ENCODE measurements around the gene STIP1.
A peak's percentile ranks its signal among the peaks of the same experiment; 100 is the strongest.

DNA sequence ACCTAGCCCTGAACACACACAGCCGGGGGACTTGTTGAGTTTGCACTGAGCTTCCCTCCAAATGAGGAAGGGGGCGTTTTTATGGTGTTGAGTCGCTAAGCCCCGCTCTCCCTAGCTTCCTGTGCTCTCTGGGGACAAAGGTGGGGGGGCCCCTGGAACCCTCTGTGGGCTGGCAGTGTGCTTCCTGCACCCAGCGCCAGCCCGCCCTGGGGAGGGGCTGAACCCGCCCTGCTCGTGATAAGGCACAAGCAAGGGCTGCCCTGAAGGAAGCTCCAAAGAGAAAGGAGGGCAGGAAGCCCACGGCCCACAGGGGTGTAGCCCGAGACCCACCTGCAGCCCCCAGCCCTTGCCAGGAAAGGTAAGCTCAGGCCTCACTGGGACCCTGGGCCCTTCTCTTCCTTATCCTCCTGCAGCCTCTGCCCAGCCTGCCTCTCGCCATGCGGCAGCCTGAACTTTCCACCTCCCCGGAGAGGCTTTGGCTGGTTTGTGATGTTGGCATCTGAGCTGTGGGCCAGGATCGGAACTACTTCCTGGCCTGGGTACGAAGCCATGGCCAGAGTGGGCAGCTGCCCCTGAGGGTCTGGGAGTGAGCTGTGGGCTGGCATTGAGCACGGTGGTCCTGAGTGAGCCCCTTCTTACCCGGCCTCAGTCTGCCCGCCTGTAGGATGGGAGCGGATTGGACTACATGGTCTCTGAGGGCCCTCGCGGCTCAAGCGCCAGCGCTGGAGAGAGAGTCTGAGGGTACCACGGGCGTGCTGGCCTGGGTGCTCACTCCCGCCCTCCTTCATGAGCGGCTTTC lies 20.7 kb downstream of the STIP1 start, which contains the start of gene FERMT3:
- no peak for TF ChIP-seq EZH2 (IDR thresholded peaks at IDR 0.05; ENCODE audit: borderline replicate concordance, low read depth, low read length)
- peak; percentile 76 for TF ChIP-seq POLR2A (conservative IDR thresholded peaks at IDR 0.05)
- peak; percentile 77 for TF ChIP-seq TAF1 (IDR thresholded peaks at IDR 0.05; ENCODE audit: control insufficient read depth, extremely low read depth, insufficient read depth, low read length, severe bottlenecking)
- TF ChIP-seq TCF7 (IDR thresholded peaks at IDR 0.05; ENCODE audit: borderline replicate concordance) = no peak
- TF ChIP-seq, protein P1, sequence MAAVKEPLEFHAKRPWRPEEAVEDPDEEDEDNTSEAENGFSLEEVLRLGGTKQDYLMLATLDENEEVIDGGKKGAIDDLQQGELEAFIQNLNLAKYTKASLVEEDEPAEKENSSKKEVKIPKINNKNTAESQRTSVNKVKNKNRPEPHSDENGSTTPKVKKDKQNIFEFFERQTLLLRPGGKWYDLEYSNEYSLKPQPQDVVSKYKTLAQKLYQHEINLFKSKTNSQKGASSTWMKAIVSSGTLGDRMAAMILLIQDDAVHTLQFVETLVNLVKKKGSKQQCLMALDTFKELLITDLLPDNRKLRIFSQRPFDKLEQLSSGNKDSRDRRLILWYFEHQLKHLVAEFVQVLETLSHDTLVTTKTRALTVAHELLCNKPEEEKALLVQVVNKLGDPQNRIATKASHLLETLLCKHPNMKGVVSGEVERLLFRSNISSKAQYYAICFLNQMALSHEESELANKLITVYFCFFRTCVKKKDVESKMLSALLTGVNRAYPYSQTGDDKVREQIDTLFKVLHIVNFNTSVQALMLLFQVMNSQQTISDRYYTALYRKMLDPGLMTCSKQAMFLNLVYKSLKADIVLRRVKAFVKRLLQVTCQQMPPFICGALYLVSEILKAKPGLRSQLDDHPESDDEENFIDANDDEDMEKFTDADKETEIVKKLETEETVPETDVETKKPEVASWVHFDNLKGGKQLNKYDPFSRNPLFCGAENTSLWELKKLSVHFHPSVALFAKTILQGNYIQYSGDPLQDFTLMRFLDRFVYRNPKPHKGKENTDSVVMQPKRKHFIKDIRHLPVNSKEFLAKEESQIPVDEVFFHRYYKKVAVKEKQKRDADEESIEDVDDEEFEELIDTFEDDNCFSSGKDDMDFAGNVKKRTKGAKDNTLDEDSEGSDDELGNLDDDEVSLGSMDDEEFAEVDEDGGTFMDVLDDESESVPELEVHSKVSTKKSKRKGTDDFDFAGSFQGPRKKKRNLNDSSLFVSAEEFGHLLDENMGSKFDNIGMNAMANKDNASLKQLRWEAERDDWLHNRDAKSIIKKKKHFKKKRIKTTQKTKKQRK (IDR thresholded peaks at IDR 0.05; ENCODE audit: borderline replicate concordance, low read depth, low read length) = no peak
